Thyroid gland (tissue), 4 donors: ENCODE measurements around the gene RGS8.

ENCODE experiments used
- CTCF ChIP-seq, 6 experiments: fragments of 200-600 bp in 3 of 6; fragments of 450-650 bp in 3 of 6; sonication (generic) in 3 of 6; IDR thresholded peaks; one replicate each; pipeline ENCODE4 v1.5.1; 2016 to 2019; ENCODE audit warnings: antibody characterized with exemption in 6 of 6, mild to moderate bottlenecking in 2 of 6, inconsistent platforms in 1 of 6, moderate library complexity in 1 of 6
- POLR2A ChIP-seq, 2 donors: fragments of 450-650 bp; IDR thresholded peaks; one replicate each; pipeline ENCODE4 v1.6.1; 2017; ENCODE audit warnings: antibody characterized with exemption in 2 of 2, mild to moderate bottlenecking in 2 of 2, moderate library complexity in 1 of 2

GRCh38 chr1:182679684-182680083, 4.7 kb downstream of the RGS8 start:
- no peak for TF ChIP-seq CTCF (IDR thresholded peaks at IDR 0.05)
- TF ChIP-seq POLR2A (IDR thresholded peaks at IDR 0.05), result no peak
